Neuronal stem cell (in vitro differentiated cells): ENCODE results near the gene SCART1.

Source experiments
- DNase-seq: peaks from one replicate; pipeline ENCODE4 v3.0.0-alpha.2; 2013; ENCODE audit warnings: low spot score
- H2AFZ ChIP-seq: one replicate; pipeline ENCODE4 v1.6.1; 2013; ENCODE audit warnings: mild to moderate bottlenecking, low read length, inconsistent platforms
- H2AK5ac ChIP-seq: 2 replicates; pipeline ENCODE4 v1.6.1; 2013; ENCODE audit warnings: low read depth, mild to moderate bottlenecking, inconsistent platforms, low read length, moderate library complexity, mixed read lengths
- H2BK120ac ChIP-seq: 2 replicates; pipeline ENCODE4 v1.6.1; 2013; ENCODE audit warnings: low read depth, mild to moderate bottlenecking, inconsistent platforms, low read length, moderate library complexity, mixed read lengths
- H2BK12ac ChIP-seq: one replicate; pipeline ENCODE4 v1.6.1; 2013; ENCODE audit warnings: low read length, inconsistent platforms
- H2BK15ac ChIP-seq: 2 replicates; pipeline ENCODE4 v1.6.1; 2013; ENCODE audit warnings: mild to moderate bottlenecking, low read length, inconsistent platforms, mixed read lengths
- H2BK5ac ChIP-seq: one replicate; pipeline ENCODE4 v1.6.1; 2013; ENCODE audit warnings: inconsistent platforms, mild to moderate bottlenecking, low read length, moderate library complexity
- H3K14ac ChIP-seq: one replicate; pipeline ENCODE4 v1.6.1; 2013; ENCODE audit warnings: low read length, inconsistent platforms
- H3K18ac ChIP-seq: 2 replicates; pipeline ENCODE4 v1.6.1; 2013; ENCODE audit warnings: low read length, inconsistent platforms
- H3K23ac ChIP-seq: 2 replicates; pipeline ENCODE4 v1.6.1; 2013; ENCODE audit warnings: low read depth, mild to moderate bottlenecking, mixed read lengths, low read length, inconsistent platforms; ENCODE audit not compliant: poor library complexity
- H3K27ac ChIP-seq: replicated peaks from 3 replicates; pipeline ENCODE4 v1.5.1; 2013; ENCODE audit warnings: low read length, inconsistent platforms
- H3K27me3 ChIP-seq, 3 experiments: 2 replicates each; pipeline ENCODE4 v1.6.1; 2013; ENCODE audit warnings: low read length in 3 of 3, mild to moderate bottlenecking in 2 of 3, inconsistent platforms in 1 of 3, low read depth in 1 of 3, mixed read lengths in 1 of 3, moderate library complexity in 1 of 3; ENCODE audit not compliant: control insufficient read depth in 3 of 3, insufficient read depth in 3 of 3
- H3K36me3 ChIP-seq, 2 donors: replicated peaks in 1 of 2; 2 replicates each; pipeline ENCODE4 v1.6.1; 2013; ENCODE audit warnings: low read length in 2 of 2; ENCODE audit not compliant: control insufficient read depth in 2 of 2, insufficient read depth in 2 of 2
- H3K4ac ChIP-seq: 2 replicates; pipeline ENCODE4 v1.6.1; 2013; ENCODE audit warnings: inconsistent platforms, mild to moderate bottlenecking, low read length, moderate library complexity
- H3K4me1 ChIP-seq, 2 donors: 1 replicate in 1 of 2; 2 replicates in 1 of 2; pipeline ENCODE4 v1.6.1; 2013; ENCODE audit warnings: low read length in 2 of 2, low read depth in 1 of 2; ENCODE audit not compliant: control insufficient read depth in 2 of 2, insufficient read depth in 1 of 2
- H3K4me2 ChIP-seq: one replicate; pipeline ENCODE4 v1.6.1; 2013; ENCODE audit warnings: mild to moderate bottlenecking, low read length, inconsistent platforms; ENCODE audit not compliant: insufficient read depth, poor library complexity, severe bottlenecking
- H3K4me3 ChIP-seq, 2 donors: 2 replicates each; pipeline ENCODE4 v1.5.1; 2013; ENCODE audit warnings: low read length in 2 of 2, mild to moderate bottlenecking in 2 of 2, inconsistent platforms in 1 of 2, moderate library complexity in 1 of 2
- H3K79me1 ChIP-seq: one replicate; pipeline ENCODE4 v1.6.1; 2013; ENCODE audit warnings: low read depth, mild to moderate bottlenecking, inconsistent platforms, low read length, moderate library complexity
- H3K9ac ChIP-seq: one replicate; pipeline ENCODE4 v1.6.1; 2013; ENCODE audit warnings: mild to moderate bottlenecking, low read depth, low read length, inconsistent platforms; ENCODE audit not compliant: poor library complexity
- H3K9me3 ChIP-seq, 2 donors: replicated peaks in 1 of 2; 2 replicates each; pipeline versions ENCODE3 to v1.6.1; 2013; ENCODE audit warnings: low read length in 2 of 2, mild to moderate bottlenecking in 2 of 2, inconsistent platforms in 1 of 2, low read depth in 1 of 2, mixed read lengths in 1 of 2, moderate library complexity in 1 of 2; ENCODE audit not compliant: control insufficient read depth in 2 of 2, insufficient read depth in 1 of 2
- H4K8ac ChIP-seq: one replicate; pipeline ENCODE4 v1.6.1; 2013; ENCODE audit warnings: low read depth, mild to moderate bottlenecking, inconsistent platforms, low read length, moderate library complexity
- H4K91ac ChIP-seq: one replicate; pipeline ENCODE4 v1.6.1; 2013; ENCODE audit warnings: low read length, low read depth, mild to moderate bottlenecking, inconsistent platforms; ENCODE audit not compliant: poor library complexity
- WGBS, 2 donors: extraction: QIAGEN DNeasy Blood & Tissue Kit; methylation state at CpG; one replicate each; pipeline ENCODE4 v1.1.7; 2013; ENCODE audit warnings: missing lambda C conversion rate in 2 of 2, mixed read lengths in 1 of 2; ENCODE audit not compliant: insufficient read length in 2 of 2, insufficient replicate concordance in 1 of 2; ENCODE audit errors: extremely low coverage in 2 of 2; 5-methylcytosine and 5-hydroxymethylcytosine counted together

Gene SCART1

DNA sequence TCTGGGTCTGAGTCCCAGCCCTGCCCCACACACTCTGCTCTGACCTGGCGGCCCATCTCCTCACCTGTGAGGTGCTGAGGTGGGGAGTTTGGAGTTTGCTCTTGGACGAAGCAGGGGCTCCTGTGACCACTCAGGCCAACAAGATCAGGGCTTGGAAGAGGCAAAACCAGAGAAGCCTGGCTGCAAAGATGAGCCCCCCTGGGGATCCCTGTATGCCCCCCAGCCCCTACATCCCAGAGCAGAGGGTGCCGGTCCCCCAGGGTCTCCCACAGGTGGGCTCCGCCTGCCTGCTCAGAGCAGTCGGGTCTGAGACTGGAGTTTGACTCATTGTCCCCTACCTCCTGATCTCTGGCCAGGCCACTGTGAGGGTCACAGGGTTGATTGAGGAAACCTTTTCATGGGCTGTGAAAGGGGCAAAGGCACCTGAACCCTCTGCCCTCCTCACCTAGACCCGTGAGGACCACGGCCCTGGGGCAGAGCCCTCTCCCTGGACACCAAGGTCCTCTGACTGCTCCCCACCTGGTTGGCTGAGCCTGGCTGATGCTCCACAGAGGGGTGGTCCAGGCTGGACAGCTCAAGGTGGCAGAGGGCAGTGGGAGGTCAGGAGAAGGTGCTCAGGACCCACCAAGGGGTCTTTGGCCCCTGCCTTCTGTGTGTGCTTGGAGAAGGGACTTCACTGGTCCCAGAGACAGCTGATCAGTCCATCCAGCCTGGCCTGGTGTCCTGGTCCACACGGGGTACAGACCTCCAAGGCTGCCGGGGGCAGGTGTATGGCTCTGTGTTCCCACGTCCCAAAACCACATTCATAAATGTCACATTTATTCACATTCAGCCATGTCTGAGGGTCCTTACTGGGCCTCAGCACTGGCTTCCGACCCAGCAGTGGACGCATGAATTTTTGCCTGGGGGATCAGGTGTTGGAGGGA lies 9.1 kb upstream of the SCART1 start:
- H3K18ac ChIP-seq, result no peak overlapping the region
- no peak overlapping the region for H3K14ac ChIP-seq
- no peak overlapping the region for H2AK5ac ChIP-seq
- no peak overlapping the region for H3K4ac ChIP-seq
- DNase-seq, result no peak
- H3K27ac ChIP-seq, result no peak overlapping the region
- WGBS, 2 donors, result no CpG with 5 or more reads among the region's 12 CpGs
- no peak overlapping the region for H2BK12ac ChIP-seq
- no peak overlapping the region for H2BK15ac ChIP-seq
- peaks cover 0 to 58% of the 10 kb centered on the region in 2 donors for H3K9me3 ChIP-seq
- H3K23ac ChIP-seq, result no peak overlapping the region
- H2BK5ac ChIP-seq, result no peak overlapping the region
- peak overlapping the region in 1 of 2 donors; percentile 30 for H3K4me3 ChIP-seq
- H3K79me1 ChIP-seq, result peaks cover 3% of the 10 kb centered on the region
- H2BK120ac ChIP-seq, result no peak overlapping the region
- H3K36me3 ChIP-seq, result no peaks in the 10 kb centered on the region
- H3K9ac ChIP-seq, result peak overlapping the region; percentile 84
- no peak overlapping the region for H2AFZ ChIP-seq
- H3K4me2 ChIP-seq, result no peak overlapping the region
- H3K27me3 ChIP-seq, result no peaks in the 10 kb centered on the region
- H4K8ac ChIP-seq, result no peak overlapping the region
- no peak overlapping the region for H4K91ac ChIP-seq
- no peaks in the 10 kb centered on the region for H3K4me1 ChIP-seq

- H3K18ac ChIP-seq, result no peak overlapping the region
- no peak overlapping the region for H3K14ac ChIP-seq
- no peak overlapping the region for H3K27ac ChIP-seq
- no peak for DNase-seq
- no peaks in the 10 kb centered on the region for H3K4me1 ChIP-seq
- WGBS, 2 donors, result no CpG with 5 or more reads among the region's 22 CpGs
- no peak overlapping the region for H2BK5ac ChIP-seq
- H3K9me3 ChIP-seq, result peaks cover 0 to 53% of the 10 kb centered on the region in 2 donors
- H3K36me3 ChIP-seq, result no peaks in the 10 kb centered on the region
- no peak overlapping the region for H3K4me2 ChIP-seq
- no peak overlapping the region for H4K91ac ChIP-seq
- peaks cover 3% of the 10 kb centered on the region for H3K79me1 ChIP-seq
- H3K4me3 ChIP-seq, result peak overlapping the region in 1 of 2 donors; percentile 30
- no peak overlapping the region for H2AK5ac ChIP-seq
- no peak overlapping the region for H2BK120ac ChIP-seq
- peak overlapping the region; percentile 89 for H3K23ac ChIP-seq
- H2BK15ac ChIP-seq, result no peak overlapping the region
- no peak overlapping the region for H2AFZ ChIP-seq
- no peak overlapping the region for H2BK12ac ChIP-seq
- no peak overlapping the region for H4K8ac ChIP-seq
- H3K27me3 ChIP-seq, result no peaks in the 10 kb centered on the region
- peak overlapping the region; percentile 84 for H3K9ac ChIP-seq
- H3K4ac ChIP-seq, result no peak overlapping the region
These were observed 8.4 kb upstream of the SCART1 start for GRCh38 chr10:133445268-133445732.

GRCh38 chr10:133445751-133446708 lies 7.7 kb upstream of the SCART1 start:
- no CpG with 5 or more reads among the region's 80 CpGs for WGBS, 2 donors
- no peak overlapping the region for H2AK5ac ChIP-seq

More at GRCh38 chr10:133445751-133446708, 7.7 kb upstream of the SCART1 start:
- H2BK15ac ChIP-seq, result no peak overlapping the region
- H3K27ac ChIP-seq, result no peak overlapping the region
- H3K18ac ChIP-seq, result no peak overlapping the region
- no peaks in the 10 kb centered on the region for H3K36me3 ChIP-seq
- H3K14ac ChIP-seq, result no peak overlapping the region
- H3K4me2 ChIP-seq, result no peak overlapping the region
- no peaks in the 10 kb centered on the region for H3K4me1 ChIP-seq
- DNase-seq, result no peak
- no peaks in the 10 kb centered on the region for H3K27me3 ChIP-seq
- H2BK120ac ChIP-seq, result no peak overlapping the region
- H2AFZ ChIP-seq, result no peak overlapping the region
- no peak overlapping the region for H3K23ac ChIP-seq
- H3K9ac ChIP-seq, result no peak overlapping the region
- peaks cover 3% of the 10 kb centered on the region for H3K79me1 ChIP-seq
- peaks cover 0 to 46% of the 10 kb centered on the region in 2 donors for H3K9me3 ChIP-seq
- no peak overlapping the region for H4K8ac ChIP-seq
- H2BK5ac ChIP-seq, result no peak overlapping the region
- no peak overlapping the region for H3K4ac ChIP-seq
- H2BK12ac ChIP-seq, result no peak overlapping the region
- H3K4me3 ChIP-seq, result no peak overlapping the region
- H4K91ac ChIP-seq, result no peak overlapping the region
